ENCODE data around the gene FGFBP3.

DNA sequence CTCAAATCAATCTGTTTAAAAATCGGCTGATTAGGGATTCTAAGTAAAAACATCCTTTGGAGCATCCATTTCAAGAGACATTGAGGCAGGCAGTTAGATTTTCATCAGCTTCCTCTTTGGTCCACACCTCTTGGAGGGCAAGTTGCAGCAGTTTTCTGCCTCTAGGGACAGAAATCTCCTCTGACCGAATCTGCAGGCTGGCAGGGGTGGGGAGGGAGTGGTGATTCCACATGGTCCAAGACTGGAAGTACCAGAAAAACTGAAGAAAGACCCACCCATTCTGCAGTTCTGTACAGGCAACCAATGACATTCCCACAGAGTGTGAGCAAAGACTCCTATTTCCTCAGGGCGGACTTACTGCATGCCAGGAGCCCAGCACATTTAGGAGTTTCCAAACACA is 29.0 kb downstream of the FGFBP3 start:
- TF ChIP-seq CTCF (IDR thresholded peaks at IDR 0.05 in 8 of 11, conservative IDR thresholded peaks at IDR 0.05 in 3 of 11) (no peak), POLR2AphosphoS5 (IDR thresholded peaks at IDR 0.05) (no peak), POLR2A (IDR thresholded peaks at IDR 0.05) (no peak)
